Left lung (tissue), 10 donors: ENCODE data around the gene FRG1. TPM values are rescaled to one million over a fixed set of nuclear protein-coding genes. Genes with fewer than 3 reads are reported as not detected.
A peak's percentile ranks its signal among the peaks of the same experiment; 100 is the strongest.
"Not testable (repeated sequence)": the region's sequence is repeated elsewhere in the genome, so short reads cannot be mapped to it uniquely, and the experiment has no call there.

Experiments used
- ATAC-seq: fragments of 200-7000 bp; cut with Tn5 transposase; one replicate; pipeline ENCODE4 v1.9.1; 2020; ENCODE audit warnings: moderate library complexity
- DNase-seq, 4 donors: peaks; one replicate each; pipeline ENCODE4 v3.0.0-alpha.2; 2013 to 2020
- H3K27ac ChIP-seq, 2 donors: fragments of 200-600 bp; sonication (generic) in 1 of 2; one replicate each; pipeline versions ENCODE4 v1.5.0 to v1.8.0; 2020 to 2021
- H3K27me3 ChIP-seq, 2 donors: fragments of 200-600 bp; sonication (generic) in 1 of 2; one replicate each; pipeline versions ENCODE4 v1.5.0 to v1.8.0; 2020 to 2021
- H3K36me3 ChIP-seq, 2 donors: fragments of 200-600 bp; sonication (generic) in 1 of 2; one replicate each; pipeline versions ENCODE4 v1.5.0 to v1.8.0; 2020 to 2021
- H3K4me1 ChIP-seq, 2 donors: fragments of 200-600 bp; one replicate each; pipeline ENCODE4 v1.8.0; 2021
- H3K4me3 ChIP-seq, 2 donors: fragments of 200-600 bp; sonication (generic) in 1 of 2; one replicate each; pipeline versions ENCODE4 v1.5.0 to v1.8.0; 2020 to 2021; ENCODE audit warnings: mild to moderate bottlenecking in 1 of 2
- H3K9me3 ChIP-seq, 2 donors: fragments of 200-600 bp; sonication (generic) in 1 of 2; one replicate each; pipeline versions ENCODE4 v1.5.0 to v1.8.0; 2020 to 2021
- CTCF ChIP-seq, 2 donors: fragments of 200-600 bp; sonication (generic) in 1 of 2; IDR thresholded peaks; one replicate each; pipeline versions ENCODE4 v1.5.0 to v1.8.0; 2021; ENCODE audit warnings: antibody characterized with exemption in 2 of 2
- intact Hi-C, 2 donors: fragments of 100-400 bp; cut with DNase I; formaldehyde crosslinking; loops; one replicate each; pipeline versions ENCODE4 v1.11.2 to v1.14.2; 2022
- polyA plus RNA-seq, 6 donors: library from polyadenylated mRNA; unstranded; fragments of 120-200 nt; gene quantifications; one replicate each; pipeline ENCODE4 v1.2.1, GENCODE V29; 2013; ENCODE audit not compliant: insufficient read length in 6 of 6
- total RNA-seq, 2 donors: library from RNA; stranded (reverse); fragmentation: NEBNext Ultra II Directional; extraction: Animal tissue kit (Norgen Biotek cat#: 25700); gene quantifications; one replicate each; pipeline ENCODE4 v1.2.1, GENCODE V29; 2021
- donor health status: DM: no; HTN: yes; CAD: no.
- donor health status: DM: no; HTN: no; CAD: no.

The FRG1 gene
- total and polyA plus RNA-seq, 8 donors: 26.5 to 67.7 (median 50.8) TPM

- H3K27ac ChIP-seq, H3K36me3 ChIP-seq, ATAC-seq, H3K27me3 ChIP-seq, H3K4me1 ChIP-seq, intact Hi-C loops, H3K4me3 ChIP-seq, DNase-seq: not testable (repeated sequence)
- peaks cover 0 to 30% of the 10 kb centered on the region in 2 donors for H3K9me3 ChIP-seq
Measured at GRCh38 chr4:189969291-189969690, 28.6 kb downstream of the FRG1 start.

DNA sequence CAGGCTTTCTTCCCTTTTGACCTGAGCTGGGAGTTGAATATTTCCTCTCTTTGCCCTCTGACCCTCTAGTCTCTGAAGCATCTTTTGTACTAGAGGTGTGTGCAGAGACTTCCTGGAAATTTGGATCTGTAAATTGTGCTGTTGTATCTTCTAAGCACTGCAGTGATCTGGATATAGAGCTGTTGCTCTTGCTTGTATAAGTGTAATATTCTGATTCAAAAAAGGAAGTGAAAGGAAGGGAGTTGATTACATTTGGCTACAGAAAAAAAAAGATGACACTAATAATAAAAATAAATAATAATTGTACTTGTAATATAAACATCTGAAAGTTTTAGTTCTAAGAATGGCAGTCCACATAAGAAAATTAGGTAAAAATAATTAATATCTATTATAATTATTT lies 33.0 kb downstream of the FRG1 start:
- no peak for TF ChIP-seq CTCF (IDR thresholded peaks at IDR 0.05)
- Histone ChIP-seq H3K36me3 (no peaks in the 10 kb centered on the region), H3K4me3 (no peak overlapping the region), H3K27ac (no peak overlapping the region), H3K9me3 (peaks cover 0 to 5% of the 10 kb centered on the region in 2 donors), H3K27me3 (no peaks in the 10 kb centered on the region), H3K4me1 (no peaks in the 10 kb centered on the region)
- intact Hi-C loops: no loop called here
- ATAC-seq (no peak), DNase-seq (no peak)

DNA sequence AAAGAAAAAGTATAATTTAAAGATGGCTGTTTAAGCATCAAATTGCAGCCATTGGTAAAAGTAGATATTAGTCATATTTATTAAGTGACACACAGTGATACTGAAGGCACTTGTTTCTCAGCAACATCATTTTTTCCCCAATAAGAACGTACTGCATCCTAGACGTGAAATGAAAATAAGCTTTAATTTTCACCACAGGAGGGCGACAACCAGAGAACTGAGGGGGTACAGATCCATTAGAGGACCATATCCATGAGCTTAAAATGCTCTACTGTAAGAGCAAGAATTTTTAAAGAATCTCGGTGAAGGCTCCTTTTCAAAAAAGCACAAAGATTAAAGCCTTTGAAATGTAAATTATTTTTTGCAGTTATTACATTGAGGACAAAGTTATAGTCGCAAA lies 33.4 kb downstream of the FRG1 start:
- Histone ChIP-seq H3K27ac (no peak overlapping the region), H3K36me3 (no peaks in the 10 kb centered on the region), H3K9me3 (peaks cover 0 to 5% of the 10 kb centered on the region in 2 donors), H3K4me3 (no peak overlapping the region), H3K27me3 (no peaks in the 10 kb centered on the region), H3K4me1 (no peaks in the 10 kb centered on the region)
- no peak for TF ChIP-seq CTCF (IDR thresholded peaks at IDR 0.05)
- no peak for ATAC-seq
- no peak for DNase-seq
- intact Hi-C loops: no loop called here

DNA sequence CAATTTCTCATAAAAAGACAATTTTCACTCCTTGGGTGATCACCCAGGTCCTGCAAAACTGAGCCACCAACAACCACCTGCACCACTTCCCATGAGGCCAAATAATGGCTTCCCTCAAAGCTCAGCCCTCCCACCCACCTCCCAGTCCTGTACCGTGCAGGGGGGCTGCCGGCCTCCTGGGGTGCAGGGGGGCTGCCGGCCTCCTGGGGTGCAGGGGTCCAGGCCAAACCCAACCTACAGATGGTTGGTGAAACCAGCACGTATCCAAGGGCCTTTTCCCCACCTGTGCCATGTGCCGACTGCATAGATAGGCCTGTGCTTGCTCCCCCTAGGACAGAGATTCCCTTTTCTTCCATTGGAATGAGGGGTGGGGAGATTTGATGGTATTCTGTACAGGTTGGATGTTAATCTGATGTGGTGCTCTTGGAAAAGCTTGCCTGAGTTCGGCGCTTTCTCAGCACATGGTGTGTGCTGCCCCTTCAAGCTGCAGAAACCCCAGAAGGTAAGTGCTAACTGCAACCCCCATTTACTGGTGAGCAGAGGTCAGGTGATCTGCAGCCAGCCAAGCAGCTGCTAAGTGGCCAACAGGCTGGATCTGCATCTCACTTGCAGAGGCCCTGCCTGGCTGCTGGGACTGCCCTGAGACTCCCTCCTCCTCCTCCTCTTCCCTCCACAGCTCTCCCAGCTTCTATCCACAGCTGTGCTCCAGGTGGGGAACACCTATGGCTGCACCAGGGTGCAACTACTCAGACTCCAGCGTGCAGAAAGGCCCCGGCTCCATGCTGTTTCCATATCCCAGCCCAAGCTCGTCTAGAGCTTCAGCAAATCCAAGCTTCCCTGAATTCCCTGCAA lies 38.8 kb downstream of the FRG1 start:
- no peak for TF ChIP-seq CTCF (IDR thresholded peaks at IDR 0.05)
- Histone ChIP-seq H3K27ac (no peak overlapping the region), H3K27me3 (peaks cover 0 to 9% of the 10 kb centered on the region in 2 donors), H3K9me3 (no peaks in the 10 kb centered on the region), H3K4me3 (no peak overlapping the region), H3K4me1 (no peaks in the 10 kb centered on the region), H3K36me3 (no peaks in the 10 kb centered on the region)
- intact Hi-C loops: no loop called here
- DNase-seq: no peak
- no peak for ATAC-seq

- intact Hi-C loops, H3K9me3 ChIP-seq, H3K27ac ChIP-seq, H3K36me3 ChIP-seq, H3K4me1 ChIP-seq, ATAC-seq, H3K4me3 ChIP-seq, DNase-seq: not testable (repeated sequence)
- H3K27me3 ChIP-seq: peaks cover 0 to 17% of the 10 kb centered on the region in 2 donors
Measured at GRCh38 chr4:189980292-189980691, 39.6 kb downstream of the FRG1 start.

DNA sequence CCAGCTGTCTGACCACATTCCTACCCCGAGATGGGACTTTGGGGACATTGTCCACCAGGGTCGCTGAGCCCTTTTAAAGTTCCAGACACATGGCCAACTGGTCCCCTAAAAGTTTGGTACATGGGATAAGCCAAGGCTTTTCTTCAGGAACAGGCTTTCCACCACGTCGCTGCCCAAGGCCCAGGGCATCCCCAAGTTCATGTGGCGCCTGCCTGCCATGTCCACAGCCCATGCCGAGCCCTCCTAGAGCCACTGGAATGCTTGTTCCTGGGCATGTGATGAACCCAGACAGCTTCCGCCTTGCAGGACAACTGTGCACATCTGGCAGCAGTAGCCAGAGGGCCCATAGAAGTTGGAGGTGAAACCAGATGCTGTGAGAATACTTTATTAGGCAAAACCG lies 41.3 kb downstream of the FRG1 start:
- H3K27ac ChIP-seq: no peak overlapping the region
- DNase-seq (no peak), ATAC-seq (no peak)
- H3K9me3 ChIP-seq: no peaks in the 10 kb centered on the region
- no peaks in the 10 kb centered on the region for H3K36me3 ChIP-seq
- intact Hi-C loops: no loop called here
- H3K4me3 ChIP-seq: no peak overlapping the region
- no peaks in the 10 kb centered on the region for H3K4me1 ChIP-seq
- H3K27me3 ChIP-seq: peaks cover 0 to 17% of the 10 kb centered on the region in 2 donors
- TF ChIP-seq CTCF (IDR thresholded peaks at IDR 0.05): no peak

DNA sequence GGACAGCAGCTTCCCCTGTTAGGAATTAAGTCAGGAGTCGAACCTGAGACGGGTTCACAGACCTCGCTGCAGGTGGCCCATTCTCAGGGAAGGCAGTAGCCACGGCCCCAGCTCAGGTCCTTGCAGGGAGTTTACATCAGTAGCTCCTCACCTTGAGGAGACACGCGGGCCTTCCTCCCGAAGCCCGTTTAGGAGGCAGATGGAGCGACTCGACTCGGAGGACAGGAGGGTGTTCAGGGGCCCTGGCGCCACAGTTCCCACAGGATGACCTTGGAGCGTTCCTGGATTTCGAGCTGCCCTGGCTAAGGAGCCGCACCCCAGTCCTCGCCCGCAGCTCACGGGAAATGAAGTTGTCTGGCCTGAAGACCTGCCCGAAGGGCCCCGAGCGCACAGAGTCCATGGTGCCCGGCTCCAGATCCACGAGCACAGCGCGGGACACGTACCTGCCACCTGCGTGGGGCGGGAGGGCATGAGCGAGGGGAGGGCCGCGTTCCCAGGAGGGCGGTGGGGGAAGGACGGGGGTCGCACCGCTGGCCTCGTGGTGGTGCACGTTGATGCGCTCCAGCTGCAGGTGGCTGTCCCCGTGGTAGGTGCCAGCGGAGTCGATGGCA lies 43.3 kb downstream of the FRG1 start:
- ATAC-seq, DNase-seq, H3K4me3 ChIP-seq, H3K27ac ChIP-seq, H3K36me3 ChIP-seq, intact Hi-C loops, H3K9me3 ChIP-seq, H3K4me1 ChIP-seq: not testable (repeated sequence)
- H3K27me3 ChIP-seq: peaks cover 0 to 17% of the 10 kb centered on the region in 2 donors

GRCh38 chr4:189984661-189985060 lies 44.0 kb downstream of the FRG1 start:
- H3K36me3 ChIP-seq, H3K27ac ChIP-seq, H3K4me3 ChIP-seq, ATAC-seq, H3K4me1 ChIP-seq, intact Hi-C loops, H3K9me3 ChIP-seq: not testable (repeated sequence)
- H3K27me3 ChIP-seq: peaks cover 0 to 17% of the 10 kb centered on the region in 2 donors
- DNase-seq: peak in 1 of 4 donors; percentile 77

GRCh38 chr4:189985651-189986243 lies 45.1 kb downstream of the FRG1 start:
- DNase-seq, H3K4me3 ChIP-seq, H3K4me1 ChIP-seq, H3K27ac ChIP-seq, H3K36me3 ChIP-seq, H3K9me3 ChIP-seq, intact Hi-C loops, ATAC-seq: not testable (repeated sequence)
- H3K27me3 ChIP-seq: peaks cover 0 to 17% of the 10 kb centered on the region in 2 donors
